Measurements from ENCODE around the gene FOXO3. TPM values are rescaled to one million over a fixed set of nuclear protein-coding genes. Genes with fewer than 3 reads are reported as not detected.

FOXO3 gene
- total RNA-seq, 1 experiment from 2014 or later = 22.1 TPM

DNA sequence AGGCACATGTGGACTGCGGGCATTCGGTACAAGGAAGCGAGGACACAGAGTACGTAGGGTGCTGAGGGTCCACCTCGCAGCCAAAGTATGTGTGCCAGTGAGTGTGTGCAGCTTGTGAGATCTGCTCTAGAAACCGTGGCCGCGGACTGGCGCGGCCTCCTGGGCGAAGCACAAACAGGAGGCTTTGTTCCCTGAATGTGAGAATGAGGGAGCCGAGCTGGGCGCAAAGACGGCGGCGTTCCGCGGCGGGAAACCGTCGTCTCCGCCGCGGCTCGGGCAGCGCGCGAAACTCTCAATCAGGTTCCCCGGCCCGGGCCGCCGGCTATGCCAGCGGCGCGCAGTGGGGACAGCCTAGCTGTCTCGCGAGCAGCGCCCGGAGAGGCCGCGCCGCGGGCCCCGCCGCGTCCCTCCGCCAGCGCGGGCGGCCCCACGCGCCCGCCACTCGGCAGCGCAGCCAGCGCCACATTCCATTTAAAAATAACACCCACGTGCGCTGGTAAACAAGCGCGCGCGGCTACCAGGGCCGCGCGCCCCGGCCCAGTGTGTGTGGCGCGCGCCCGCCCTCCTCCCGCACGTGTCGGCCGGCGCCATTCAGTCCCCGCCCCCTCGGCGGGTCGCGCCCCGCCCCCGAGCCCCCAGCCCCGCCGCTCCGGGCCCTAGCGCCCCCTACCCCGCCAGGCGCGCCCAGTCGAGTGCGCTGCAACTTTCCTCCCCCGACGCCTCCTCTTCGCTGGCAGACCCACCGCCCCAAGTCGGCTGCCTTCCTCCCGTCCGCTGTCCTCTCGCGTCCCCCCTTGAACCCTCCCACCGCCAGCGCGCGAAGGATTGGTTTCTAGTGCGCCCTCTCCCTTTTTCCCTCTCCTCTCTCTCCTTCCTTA, 3.0 kb upstream of the FOXO3 start:
- no peaks in the 10 kb centered on the region for H3K4me1 ChIP-seq (ENCODE audit: insufficient read depth, low read length)
- H2AFZ ChIP-seq (ENCODE audit: low read length) = no peak overlapping the region
- peak overlapping the region; percentile 93 for H3K14ac ChIP-seq (ENCODE audit: insufficient read depth, low read length)
- peaks cover 2% of the 10 kb centered on the region for H4K20me1 ChIP-seq (ENCODE audit: control insufficient read depth, insufficient read depth, insufficient read length)
- H4K8ac ChIP-seq (replicated peaks; ENCODE audit: insufficient read length, low read depth, low read length) = no peak overlapping the region
- H3K9me3 ChIP-seq (ENCODE audit: control insufficient read depth, low read depth, low read length) = no peaks in the 10 kb centered on the region
- H3K27ac Mint-ChIP-seq = peak overlapping the region; percentile 83 to 98 (median 98); a peak in 6 of 7 replicates
- H3K4me2 ChIP-seq (ENCODE audit: insufficient read depth, insufficient read length, low read length) = peak overlapping the region; percentile 76
- no CpG with 5 or more reads among the region's 105 CpGs for WGBS (ENCODE audit: extremely low coverage, insufficient read length, low lambda C conversion rate)
- peaks cover 0 to 2% of the 10 kb centered on the region in 2 experiments; a peak in 3 of 5 replicates for H3K9me3 Mint-ChIP-seq
- H3K79me1 ChIP-seq (ENCODE audit: insufficient read depth, low read depth, low read length, poor library complexity, severe bottlenecking) = no peaks in the 10 kb centered on the region
- TF ChIP-seq, protein P1, sequence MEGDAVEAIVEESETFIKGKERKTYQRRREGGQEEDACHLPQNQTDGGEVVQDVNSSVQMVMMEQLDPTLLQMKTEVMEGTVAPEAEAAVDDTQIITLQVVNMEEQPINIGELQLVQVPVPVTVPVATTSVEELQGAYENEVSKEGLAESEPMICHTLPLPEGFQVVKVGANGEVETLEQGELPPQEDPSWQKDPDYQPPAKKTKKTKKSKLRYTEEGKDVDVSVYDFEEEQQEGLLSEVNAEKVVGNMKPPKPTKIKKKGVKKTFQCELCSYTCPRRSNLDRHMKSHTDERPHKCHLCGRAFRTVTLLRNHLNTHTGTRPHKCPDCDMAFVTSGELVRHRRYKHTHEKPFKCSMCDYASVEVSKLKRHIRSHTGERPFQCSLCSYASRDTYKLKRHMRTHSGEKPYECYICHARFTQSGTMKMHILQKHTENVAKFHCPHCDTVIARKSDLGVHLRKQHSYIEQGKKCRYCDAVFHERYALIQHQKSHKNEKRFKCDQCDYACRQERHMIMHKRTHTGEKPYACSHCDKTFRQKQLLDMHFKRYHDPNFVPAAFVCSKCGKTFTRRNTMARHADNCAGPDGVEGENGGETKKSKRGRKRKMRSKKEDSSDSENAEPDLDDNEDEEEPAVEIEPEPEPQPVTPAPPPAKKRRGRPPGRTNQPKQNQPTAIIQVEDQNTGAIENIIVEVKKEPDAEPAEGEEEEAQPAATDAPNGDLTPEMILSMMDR (conservative IDR thresholded peaks at IDR 0.05) = peak; percentile 30; the same call in 2 of the 3 replicates
- DNase-seq = peak; percentile 90
- peaks cover 3% of the 10 kb centered on the region; the same call in 1 of the 2 replicates for H3K27me3 ChIP-seq (ENCODE audit: insufficient read depth, low read length)
- peak overlapping the region; percentile 2 for H4K5ac ChIP-seq (ENCODE audit: insufficient read length, low read depth, low read length)
- no peak overlapping the region for H2BK15ac ChIP-seq (ENCODE audit: low read depth, low read length)
- peaks cover 17 to 19% of the 10 kb centered on the region in 2 experiments for H3K4me1 Mint-ChIP-seq
- H2BK120ac ChIP-seq (ENCODE audit: low read depth, low read length, poor library complexity, severe bottlenecking) = no peak overlapping the region
- no peak overlapping the region for H3K23ac ChIP-seq (ENCODE audit: insufficient read length, low read depth, low read length)
- peaks cover 24% of the 10 kb centered on the region for H3K23me2 ChIP-seq (ENCODE audit: insufficient read length, low read depth, low read length, poor library complexity, severe bottlenecking)
- peak overlapping the region; percentile 1 for H4K91ac ChIP-seq (ENCODE audit: insufficient read length, low read depth, low read length)
- no peak overlapping the region for H3K4ac ChIP-seq (ENCODE audit: low read depth, low read length)
- H3K9ac ChIP-seq (ENCODE audit: extremely low read depth, insufficient read length, low read length) = peak overlapping the region; percentile 77
- H2BK12ac ChIP-seq (ENCODE audit: insufficient read length, low read depth, low read length) = peak overlapping the region; percentile 60
- H3K18ac ChIP-seq (ENCODE audit: insufficient read length, low read depth, low read length) = peak overlapping the region; percentile 95
- peak overlapping the region; percentile 80 to 91 for H3K4me3 Mint-ChIP-seq
- peaks cover 0 to 3% (median 0%) of the 10 kb centered on the region in 3 experiments; a peak in 1 of 7 replicates for H3K36me3 Mint-ChIP-seq (ENCODE audit: insufficient read depth in 1 of 3, low read depth in 3 of 3)
- no peak overlapping the region for H2BK20ac ChIP-seq (ENCODE audit: low read depth, low read length, poor library complexity, severe bottlenecking)
- H3K27me3 Mint-ChIP-seq (ENCODE audit: low read depth) = peaks cover 49% of the 10 kb centered on the region
- H2AK5ac ChIP-seq (ENCODE audit: insufficient read length, low read length) = no peak overlapping the region
- H3K79me2 ChIP-seq (ENCODE audit: insufficient read depth, low read length) = no peaks in the 10 kb centered on the region; the same call in 1 of the 2 replicates
- H3K56ac ChIP-seq (ENCODE audit: insufficient read length, low read depth, low read length) = no peak overlapping the region
- no peak overlapping the region for H2BK5ac ChIP-seq (ENCODE audit: insufficient read length, low read length)
- H3K27ac ChIP-seq (ENCODE audit: insufficient read length, low read depth, low read length) = peak overlapping the region; percentile 40
- no peak overlapping the region for H3T11ph ChIP-seq (ENCODE audit: low read length)
